Measurements from ENCODE around the gene ITPR1.

- TF ChIP-seq CTCF (IDR thresholded peaks at IDR 0.05; ENCODE audit: low read depth, low read length, missing input control) (no peak), FOXA1 (IDR thresholded peaks at IDR 0.05) (no peak), JUND (IDR thresholded peaks at IDR 0.05) (no peak), MAX (IDR thresholded peaks at IDR 0.05) (no peak), GABPA (IDR thresholded peaks at IDR 0.05 in 1 of 2, conservative IDR thresholded peaks at IDR 0.05 in 1 of 2) (no peak)
Measured at GRCh38 chr3:4772858-4773257, 279.7 kb downstream of the ITPR1 start.
